H1 (cell line): ENCODE measurements around the gene CCNB1. TPM values are rescaled to one million over a fixed set of nuclear protein-coding genes. Genes with fewer than 3 reads are reported as not detected.
"Not testable (repeated sequence)": the region's sequence is repeated elsewhere in the genome, so short reads cannot be mapped to it uniquely, and the experiment has no call there.

Experiments used
- CTCF ChIA-PET: fragments of 300-600 bp; sonication (Branson Sonifier 250); formaldehyde crosslinking; loops from one replicate; lab custom pipeline; 2021; ENCODE audit not compliant: partially characterized antibody; lab: Charles Lee
- POLR2A ChIA-PET: fragments of 300-600 bp; sonication (Branson Sonifier 250); formaldehyde crosslinking; loops from one replicate; lab custom pipeline; 2021; ENCODE audit warnings: inconsistent platforms; ENCODE audit not compliant: partially characterized antibody; lab: Charles Lee
- DNase-seq, 2 experiments: peaks; one replicate each; pipeline versions ENCODE4 v3.0.0 to v3.0.0-alpha.2; 2010 to 2022; ENCODE audit warnings: low spot score in 2 of 2, low read depth in 1 of 2, mixed read lengths in 1 of 2
- FAIRE-seq: peaks from 2 replicates; lab custom pipeline; 2011; peaks lifted over from hg19 to GRCh38; lab: Jason Lieb, UNC
- H2AFZ ChIP-seq: 2 replicates; pipeline ENCODE4 v1.8.1; 2012; ENCODE audit warnings: low read length, inconsistent platforms
- H2AK5ac ChIP-seq: 2 replicates; pipeline ENCODE4 v1.6.1; 2013; ENCODE audit warnings: low read depth, low read length
- H2BK120ac ChIP-seq: replicated peaks from 2 replicates; pipeline ENCODE3; 2013; ENCODE audit warnings: low read depth, low read length, inconsistent platforms
- H2BK12ac ChIP-seq: 2 replicates; pipeline ENCODE4 v1.6.1; 2013; ENCODE audit warnings: low read depth, low read length
- H2BK15ac ChIP-seq: 2 replicates; pipeline ENCODE4 v1.6.1; 2013; ENCODE audit warnings: low read length
- H2BK20ac ChIP-seq: 2 replicates; pipeline ENCODE4 v1.6.1; 2013; ENCODE audit warnings: low read length
- H2BK5ac ChIP-seq: 2 replicates; pipeline ENCODE4 v1.6.1; 2013; ENCODE audit warnings: low read depth, low read length
- H3K14ac ChIP-seq: 2 replicates; pipeline ENCODE4 v1.6.1; 2013; ENCODE audit warnings: inconsistent platforms; ENCODE audit not compliant: insufficient read length
- H3K18ac ChIP-seq: 2 replicates; pipeline ENCODE4 v1.6.1; 2013; ENCODE audit warnings: low read length; ENCODE audit errors: extremely low read depth
- H3K23ac ChIP-seq: 2 replicates; pipeline ENCODE4 v1.6.1; 2013; ENCODE audit warnings: inconsistent platforms; ENCODE audit not compliant: insufficient read length
- H3K23me2 ChIP-seq: 2 replicates; pipeline ENCODE4 v1.6.1; 2013; ENCODE audit warnings: low read depth, low read length
- H3K27ac ChIP-seq: 2 replicates; pipeline ENCODE4 v1.6.1; 2011; ENCODE audit warnings: low read depth, low read length, inconsistent platforms
- H3K27me3 ChIP-seq, 4 experiments: replicated peaks in 1 of 4; 1 replicate in 1 of 4; 2 replicates in 3 of 4; pipeline versions ENCODE4 v1.6.1 to v1.8.1; 2011 to 2013; ENCODE audit warnings: low read length in 3 of 4, mild to moderate bottlenecking in 3 of 4, inconsistent platforms in 2 of 4, mixed read lengths in 2 of 4, moderate library complexity in 1 of 4; ENCODE audit not compliant: control insufficient read depth in 3 of 4, insufficient read depth in 3 of 4; ENCODE audit errors: extremely low read depth in 1 of 4
- H3K36me3 ChIP-seq, 4 experiments: 2 replicates each; pipeline versions ENCODE4 v1.6.1 to v1.8.1; 2011 to 2013; ENCODE audit warnings: mild to moderate bottlenecking in 4 of 4, low read length in 3 of 4, moderate library complexity in 2 of 4, control low read depth in 1 of 4, inconsistent platforms in 1 of 4; ENCODE audit not compliant: insufficient read depth in 4 of 4, control insufficient read depth in 2 of 4
- H3K4ac ChIP-seq: replicated peaks from 2 replicates; pipeline ENCODE3; 2013; ENCODE audit warnings: low read length, low read depth, mixed read lengths, inconsistent platforms; ENCODE audit not compliant: insufficient read length
- H3K4me1 ChIP-seq, 4 experiments: replicated peaks in 1 of 4; 1 replicate in 1 of 4; 2 replicates in 3 of 4; pipeline versions ENCODE4 v1.6.1 to v1.8.1; 2011 to 2013; ENCODE audit warnings: low read length in 3 of 4, inconsistent platforms in 2 of 4, mixed read lengths in 1 of 4; ENCODE audit not compliant: insufficient read depth in 4 of 4, control insufficient read depth in 3 of 4
- H3K4me2 ChIP-seq, 2 experiments: 2 replicates each; pipeline versions ENCODE4 v1.6.1 to v1.8.1; 2011 to 2013; ENCODE audit warnings: low read depth in 2 of 2, low read length in 2 of 2, control low read depth in 1 of 2, inconsistent platforms in 1 of 2, mild to moderate bottlenecking in 1 of 2; ENCODE audit not compliant: insufficient read depth in 1 of 2
- H3K4me3 ChIP-seq, 4 experiments: fragments of 200-600, 300-600 bp in 1 of 4; sonication (generic), shearing (Covaris generic), sonication (Bioruptor Twin) in 1 of 4; 2 replicates each; pipeline versions ENCODE4 v1.5.1 to v1.8.1; 2011 to 2016; ENCODE audit warnings: low read length in 4 of 4, low read depth in 3 of 4, control low read depth in 2 of 4, inconsistent platforms in 2 of 4, mild to moderate bottlenecking in 2 of 4, mixed read lengths in 1 of 4, moderate library complexity in 1 of 4; ENCODE audit not compliant: insufficient read depth in 2 of 4; ENCODE audit errors: extremely low read depth in 1 of 4
- H3K56ac ChIP-seq: replicated peaks from 2 replicates; pipeline ENCODE3; 2013; ENCODE audit warnings: low read depth, mild to moderate bottlenecking, mixed read lengths, low read length, inconsistent platforms; ENCODE audit not compliant: insufficient read length
- H3K79me1 ChIP-seq: 2 replicates; pipeline ENCODE4 v1.6.1; 2013; ENCODE audit warnings: low read depth, low read length, control low read depth
- H3K79me2 ChIP-seq, 2 experiments: 2 replicates each; pipeline versions ENCODE4 v1.6.1 to v1.8.1; 2012 to 2013; ENCODE audit warnings: low read length in 2 of 2, mild to moderate bottlenecking in 2 of 2, inconsistent platforms in 1 of 2; ENCODE audit not compliant: insufficient read depth in 2 of 2, control insufficient read depth in 1 of 2
- H3K9ac ChIP-seq, 4 experiments: replicated peaks in 1 of 4; 1 replicate in 1 of 4; 2 replicates in 3 of 4; pipeline versions ENCODE4 v1.6.1 to v1.8.1; 2011 to 2013; ENCODE audit warnings: low read depth in 3 of 4, low read length in 3 of 4, control low read depth in 2 of 4, mild to moderate bottlenecking in 2 of 4, moderate library complexity in 2 of 4, inconsistent platforms in 1 of 4; ENCODE audit errors: extremely low read depth in 1 of 4
- H3K9me3 ChIP-seq, 2 experiments: 2 replicates each; pipeline versions ENCODE4 v1.6.1 to v1.8.1; 2012 to 2013; ENCODE audit warnings: mild to moderate bottlenecking in 2 of 2, moderate library complexity in 2 of 2, control low read depth in 1 of 2, inconsistent platforms in 1 of 2, low read depth in 1 of 2, low read length in 1 of 2, mixed read lengths in 1 of 2; ENCODE audit not compliant: insufficient read depth in 2 of 2
- H4K20me1 ChIP-seq, 2 experiments: replicated peaks in 1 of 2; 2 replicates each; pipeline versions ENCODE3 to v1.8.1; 2011 to 2013; ENCODE audit warnings: inconsistent platforms in 2 of 2, low read length in 2 of 2, mild to moderate bottlenecking in 1 of 2; ENCODE audit not compliant: insufficient read depth in 2 of 2, control insufficient read depth in 1 of 2
- H4K5ac ChIP-seq: 2 replicates; pipeline ENCODE4 v1.6.1; 2013; ENCODE audit warnings: low read length, low read depth, mixed read lengths, inconsistent platforms; ENCODE audit not compliant: insufficient read length
- H4K8ac ChIP-seq: 2 replicates; pipeline ENCODE4 v1.8.0; 2013; ENCODE audit warnings: mild to moderate bottlenecking, moderate library complexity, low read length, inconsistent platforms; ENCODE audit not compliant: insufficient read depth; ENCODE audit errors: extremely low read depth
- H4K91ac ChIP-seq: replicated peaks from 2 replicates; pipeline ENCODE3; 2013; ENCODE audit warnings: low read length, mixed read lengths, inconsistent platforms; ENCODE audit not compliant: insufficient read length
- WGBS, 2 experiments: shearing (Covaris generic) in 1 of 2; methylation state at CpG; one replicate each; pipeline versions ENCODE4 v1.1.6 to v1.1.7; 2013 to 2015; ENCODE audit warnings: low lambda C conversion rate in 2 of 2, mixed read lengths in 2 of 2, inconsistent platforms in 1 of 2, low coverage in 1 of 2, missing lambda C conversion rate in 1 of 2; ENCODE audit not compliant: insufficient replicate concordance in 2 of 2, insufficient coverage in 1 of 2, insufficient read length in 1 of 2; ENCODE audit errors: extremely low coverage in 1 of 2, missing lambda C conversion rate in 1 of 2; 5-methylcytosine and 5-hydroxymethylcytosine counted together
- polyA plus RNA-seq, 7 experiments: library from polyadenylated mRNA; depleted of rRNA in 3 of 7; stranded (reverse) in 5 of 7; unstranded in 2 of 7; fragments of >200 nt in 5 of 7; fragments of 200-250 nt in 2 of 7; gene quantifications; 1 replicate in 5 of 7; 2 replicates in 1 of 7; 4 replicates in 1 of 7; pipeline versions ENCODE4 v1.2.1 to v1.2.3, GENCODE V29; 2011 to 2013; ENCODE audit warnings: missing spikeins in 2 of 7, mixed read lengths in 2 of 7
- total RNA-seq: library from RNA; stranded (reverse); fragmentation: NEBNext Ultra II Directional; extraction: Animal tissue kit (Norgen Biotek cat#: 25700); gene quantifications from 2 replicates; pipeline ENCODE4 v1.2.1, GENCODE V29; 2021

The CCNB1 gene
- total and polyA plus RNA-seq, 2 of the 8 experiments (the other 6 are each of a cell fraction or from before 2014, with no cell fraction given), result 122 to 338 TPM

- H3K23ac ChIP-seq, H3K9ac ChIP-seq, H4K20me1 ChIP-seq, H4K8ac ChIP-seq, H2AK5ac ChIP-seq, H4K5ac ChIP-seq, H2BK12ac ChIP-seq, H3K27ac ChIP-seq, H2BK5ac ChIP-seq, H3K18ac ChIP-seq, H3K23me2 ChIP-seq, H3K79me1 ChIP-seq, H2BK120ac ChIP-seq, CTCF ChIA-PET, H3K36me3 ChIP-seq, H3K4me3 ChIP-seq, H4K91ac ChIP-seq, H2BK20ac ChIP-seq, H3K4me1 ChIP-seq, H3K9me3 ChIP-seq, DNase-seq, H3K27me3 ChIP-seq, H3K79me2 ChIP-seq, H3K14ac ChIP-seq, H3K4ac ChIP-seq, H2BK15ac ChIP-seq, FAIRE-seq, H2AFZ ChIP-seq, H3K56ac ChIP-seq, H3K4me2 ChIP-seq: not testable (repeated sequence)
- POLR2A ChIA-PET, result interaction anchor here (1.1 kb wide), 1 partner anchor 20 kb away, joined by 3 read pairs; no protein-coding TSS in a partner anchor
- 95% methylated on average over 7 of the region's 7 CpGs; no CpG with 5 or more reads in 1 of the 2 experiments for WGBS, 2 experiments
Observed at GRCh38 chr5:69148576-69148975, 18.4 kb upstream of the CCNB1 start.
